ENCODE results near the gene KRT76.

DNA sequence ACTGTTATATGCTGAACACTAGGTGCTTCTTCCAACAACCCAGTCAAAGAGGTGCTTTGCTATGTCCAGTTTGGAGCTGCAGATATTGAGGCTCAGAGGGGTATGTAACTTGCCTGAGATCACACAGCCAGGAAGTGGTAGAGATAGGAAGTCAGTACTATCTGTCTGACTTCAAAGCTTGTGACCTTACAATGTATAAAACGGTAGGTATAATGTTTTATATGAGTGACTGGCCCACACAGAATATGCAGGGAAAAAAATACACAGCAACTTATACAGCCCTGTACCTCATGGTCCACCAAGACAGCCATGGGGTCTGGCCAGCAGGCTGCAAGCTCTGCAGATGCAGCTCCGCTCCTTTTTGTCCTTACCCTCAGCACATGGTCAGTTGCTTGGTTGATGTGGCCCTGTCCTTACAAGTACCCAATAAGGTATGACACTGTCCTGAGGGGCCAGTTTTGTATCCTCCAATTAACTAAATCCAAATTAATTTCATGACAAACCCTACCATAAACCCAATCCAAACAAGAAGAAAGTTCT, 40.6 kb upstream of the KRT76 start:
- TF ChIP-seq, protein P1, sequence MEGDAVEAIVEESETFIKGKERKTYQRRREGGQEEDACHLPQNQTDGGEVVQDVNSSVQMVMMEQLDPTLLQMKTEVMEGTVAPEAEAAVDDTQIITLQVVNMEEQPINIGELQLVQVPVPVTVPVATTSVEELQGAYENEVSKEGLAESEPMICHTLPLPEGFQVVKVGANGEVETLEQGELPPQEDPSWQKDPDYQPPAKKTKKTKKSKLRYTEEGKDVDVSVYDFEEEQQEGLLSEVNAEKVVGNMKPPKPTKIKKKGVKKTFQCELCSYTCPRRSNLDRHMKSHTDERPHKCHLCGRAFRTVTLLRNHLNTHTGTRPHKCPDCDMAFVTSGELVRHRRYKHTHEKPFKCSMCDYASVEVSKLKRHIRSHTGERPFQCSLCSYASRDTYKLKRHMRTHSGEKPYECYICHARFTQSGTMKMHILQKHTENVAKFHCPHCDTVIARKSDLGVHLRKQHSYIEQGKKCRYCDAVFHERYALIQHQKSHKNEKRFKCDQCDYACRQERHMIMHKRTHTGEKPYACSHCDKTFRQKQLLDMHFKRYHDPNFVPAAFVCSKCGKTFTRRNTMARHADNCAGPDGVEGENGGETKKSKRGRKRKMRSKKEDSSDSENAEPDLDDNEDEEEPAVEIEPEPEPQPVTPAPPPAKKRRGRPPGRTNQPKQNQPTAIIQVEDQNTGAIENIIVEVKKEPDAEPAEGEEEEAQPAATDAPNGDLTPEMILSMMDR (IDR thresholded peaks at IDR 0.05; ENCODE audit: insufficient read depth, low read length) = no peak
- TF ChIP-seq, protein P2, sequence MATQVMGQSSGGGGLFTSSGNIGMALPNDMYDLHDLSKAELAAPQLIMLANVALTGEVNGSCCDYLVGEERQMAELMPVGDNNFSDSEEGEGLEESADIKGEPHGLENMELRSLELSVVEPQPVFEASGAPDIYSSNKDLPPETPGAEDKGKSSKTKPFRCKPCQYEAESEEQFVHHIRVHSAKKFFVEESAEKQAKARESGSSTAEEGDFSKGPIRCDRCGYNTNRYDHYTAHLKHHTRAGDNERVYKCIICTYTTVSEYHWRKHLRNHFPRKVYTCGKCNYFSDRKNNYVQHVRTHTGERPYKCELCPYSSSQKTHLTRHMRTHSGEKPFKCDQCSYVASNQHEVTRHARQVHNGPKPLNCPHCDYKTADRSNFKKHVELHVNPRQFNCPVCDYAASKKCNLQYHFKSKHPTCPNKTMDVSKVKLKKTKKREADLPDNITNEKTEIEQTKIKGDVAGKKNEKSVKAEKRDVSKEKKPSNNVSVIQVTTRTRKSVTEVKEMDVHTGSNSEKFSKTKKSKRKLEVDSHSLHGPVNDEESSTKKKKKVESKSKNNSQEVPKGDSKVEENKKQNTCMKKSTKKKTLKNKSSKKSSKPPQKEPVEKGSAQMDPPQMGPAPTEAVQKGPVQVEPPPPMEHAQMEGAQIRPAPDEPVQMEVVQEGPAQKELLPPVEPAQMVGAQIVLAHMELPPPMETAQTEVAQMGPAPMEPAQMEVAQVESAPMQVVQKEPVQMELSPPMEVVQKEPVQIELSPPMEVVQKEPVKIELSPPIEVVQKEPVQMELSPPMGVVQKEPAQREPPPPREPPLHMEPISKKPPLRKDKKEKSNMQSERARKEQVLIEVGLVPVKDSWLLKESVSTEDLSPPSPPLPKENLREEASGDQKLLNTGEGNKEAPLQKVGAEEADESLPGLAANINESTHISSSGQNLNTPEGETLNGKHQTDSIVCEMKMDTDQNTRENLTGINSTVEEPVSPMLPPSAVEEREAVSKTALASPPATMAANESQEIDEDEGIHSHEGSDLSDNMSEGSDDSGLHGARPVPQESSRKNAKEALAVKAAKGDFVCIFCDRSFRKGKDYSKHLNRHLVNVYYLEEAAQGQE (IDR thresholded peaks at IDR 0.05; ENCODE audit: insufficient replicate concordance, low read depth) = no peak

All from HL-60 (cell line).